Measurements from ENCODE around the gene EIF5A. TPM values are rescaled to one million over a fixed set of nuclear protein-coding genes. Genes with fewer than 3 reads are reported as not detected.
A peak's percentile ranks its signal among the peaks of the same experiment; 100 is the strongest.

EIF5A gene
- polyA plus RNA-seq, 12 donors: 199 to 437 (median 272) TPM

DNA sequence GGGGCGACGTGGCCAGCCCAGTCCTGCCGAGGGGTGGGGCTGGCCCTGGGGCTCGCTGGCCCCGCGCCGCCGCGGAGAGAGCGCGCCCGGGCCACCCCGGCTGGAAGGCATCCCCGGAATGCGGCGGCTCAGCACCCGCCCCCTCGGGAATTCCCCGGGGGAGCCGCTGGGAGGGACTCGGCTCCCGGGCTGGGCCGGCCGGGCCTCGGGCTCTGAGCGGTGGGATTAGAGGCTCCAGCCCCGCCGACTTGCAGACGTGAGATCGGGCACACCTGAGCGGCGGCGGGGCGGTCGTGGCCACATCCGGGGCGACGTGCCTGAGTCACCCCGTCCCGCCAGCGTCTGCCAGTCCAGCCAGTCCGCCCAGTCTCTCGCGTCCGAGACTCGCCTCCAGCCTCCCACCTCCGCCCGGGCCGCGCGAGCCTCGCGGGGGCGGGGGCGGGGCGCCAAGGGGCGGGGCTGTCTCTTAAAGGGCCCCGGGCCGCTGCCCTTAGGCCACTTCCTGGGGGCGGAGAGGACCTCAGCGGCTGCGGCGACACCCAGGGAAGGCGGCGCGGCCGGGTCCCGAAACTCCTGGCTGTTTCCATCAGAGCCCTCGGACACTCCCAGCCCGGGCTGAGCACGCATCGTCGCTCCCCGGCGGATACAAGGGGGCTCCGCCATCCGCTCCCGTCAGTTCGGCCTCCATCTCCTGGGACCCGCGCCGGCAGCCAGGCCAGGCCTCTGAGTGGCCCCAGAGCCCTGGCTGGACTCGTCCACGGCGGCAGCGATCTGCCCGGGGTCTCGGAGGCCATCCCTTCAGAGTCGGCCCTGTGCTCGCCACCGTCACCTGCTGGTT lies 44.5 kb downstream of the EIF5A start, which contains the start of gene KCTD11:
KCTD11 (plus strand) TSS at position 498 of the 838 bp plus-strand sequence.
- DNase-seq: peak; percentile 75

DNA sequence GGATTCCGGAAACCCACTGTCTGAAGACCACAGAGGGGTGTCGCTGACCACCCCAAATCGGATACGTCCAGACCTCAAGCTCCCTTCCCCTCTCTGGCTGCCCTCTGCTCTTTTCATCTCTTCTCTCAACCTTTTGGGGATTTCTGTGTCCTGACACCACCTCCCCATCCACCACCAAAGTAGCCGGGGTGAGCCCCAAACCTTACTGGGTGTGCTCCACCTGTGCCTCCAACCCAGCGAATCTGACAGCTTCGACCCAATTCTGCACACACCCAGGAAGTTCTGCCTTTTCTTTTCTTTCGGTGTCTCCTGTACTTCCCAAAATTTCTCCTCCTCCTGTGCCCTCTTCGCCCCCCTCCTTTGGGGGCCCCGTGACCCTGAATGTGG lies 45.1 kb downstream of the EIF5A start:
- DNase-seq: no peak

DNA sequence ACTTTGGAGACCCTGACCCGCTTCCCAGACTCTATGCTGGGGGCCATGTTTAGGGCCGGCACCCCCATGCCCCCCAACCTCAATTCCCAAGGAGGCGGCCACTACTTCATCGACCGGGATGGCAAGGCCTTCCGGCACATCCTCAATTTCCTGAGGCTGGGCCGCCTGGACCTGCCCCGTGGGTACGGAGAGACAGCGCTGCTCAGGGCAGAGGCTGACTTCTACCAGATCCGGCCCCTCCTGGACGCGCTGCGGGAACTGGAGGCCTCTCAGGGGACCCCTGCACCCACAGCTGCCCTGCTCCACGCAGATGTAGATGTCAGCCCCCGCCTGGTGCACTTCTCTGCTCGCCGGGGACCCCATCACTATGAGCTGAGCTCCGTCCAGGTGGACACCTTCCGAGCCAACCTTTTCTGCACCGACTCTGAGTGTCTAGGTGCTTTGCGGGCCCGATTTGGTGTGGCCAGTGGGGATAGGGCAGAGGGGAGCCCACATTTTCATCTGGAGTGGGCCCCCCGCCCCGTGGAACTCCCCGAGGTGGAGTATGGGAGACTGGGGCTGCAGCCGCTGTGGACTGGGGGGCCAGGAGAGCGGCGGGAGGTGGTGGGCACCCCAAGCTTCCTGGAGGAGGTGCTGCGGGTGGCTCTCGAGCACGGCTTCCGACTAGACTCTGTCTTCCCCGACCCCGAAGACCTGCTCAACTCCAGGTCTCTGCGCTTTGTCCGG lies 45.6 kb downstream of the EIF5A start:
- no peak for DNase-seq

DNA sequence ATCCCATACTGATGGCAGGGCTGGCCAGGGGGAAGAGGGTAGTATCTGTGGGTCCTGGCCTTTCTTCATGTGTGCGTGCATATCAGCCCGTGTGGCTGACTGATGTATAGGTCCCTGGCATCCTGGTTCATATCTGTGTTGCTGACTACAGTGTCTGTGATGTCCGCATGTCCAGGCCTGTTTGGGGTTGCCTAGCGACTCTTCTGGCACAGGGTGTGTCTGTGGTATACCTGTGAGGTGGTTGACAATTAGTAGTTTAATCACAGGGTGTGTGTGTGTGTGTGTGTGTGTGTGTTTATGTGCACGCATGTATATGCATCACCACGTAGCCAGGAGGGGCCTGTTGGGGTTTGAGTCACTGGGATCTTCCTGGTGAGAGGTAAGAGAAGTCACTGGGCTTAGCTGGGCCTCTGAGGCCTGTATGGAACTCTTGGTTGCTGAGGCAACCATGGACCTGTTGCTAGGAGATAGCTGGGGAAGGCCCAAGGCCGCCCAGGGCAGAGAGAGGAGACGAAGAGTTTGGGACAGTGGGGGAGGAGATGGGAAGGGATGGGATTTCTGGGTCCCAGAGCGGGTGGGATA lies 46.9 kb downstream of the EIF5A start:
- no peak for DNase-seq

- no peak for DNase-seq
Measured at GRCh38 chr17:7355053-7355452, 47.6 kb downstream of the EIF5A start, which contains the start of gene TMEM95. TSS of gene TMEM95 (plus strand) at chr17:7355156. CDS start at chr17:7355205, 49 bp downstream.

GRCh38 chr17:7355573-7355972 lies 48.1 kb downstream of the EIF5A start:
- DNase-seq: no peak

DNA sequence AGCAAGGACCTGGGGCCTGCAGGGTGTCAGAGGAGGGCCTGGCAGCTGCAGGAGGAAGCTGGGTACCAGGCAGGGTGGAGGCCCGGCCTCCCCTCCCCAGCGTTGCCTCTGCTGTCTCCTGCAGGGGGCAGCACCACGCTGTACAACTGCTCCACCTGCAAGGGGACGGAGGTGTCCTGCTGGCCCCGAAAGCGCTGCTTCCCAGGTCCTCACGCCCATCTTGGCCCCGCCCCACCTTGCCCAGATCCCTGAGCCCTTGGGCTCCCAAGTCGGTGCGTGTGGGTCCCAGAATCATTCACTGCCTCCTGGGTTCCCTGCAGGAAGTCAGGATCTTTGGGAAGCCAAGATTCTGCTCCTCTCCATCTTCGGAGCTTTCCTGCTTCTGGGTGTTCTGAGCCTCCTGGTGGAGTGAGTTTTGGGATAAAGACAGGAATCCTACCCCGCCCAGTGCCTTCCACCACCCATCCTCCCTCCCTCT lies 48.7 kb downstream of the EIF5A start:
- peak; percentile 68 for DNase-seq

- no peak for DNase-seq
Measured at GRCh38 chr17:7356756-7357155, 49.3 kb downstream of the EIF5A start.

GRCh38 chr17:7357381-7357780 lies 50.0 kb downstream of the EIF5A start:
- no peak for DNase-seq

GRCh38 chr17:7361906-7362305 lies 54.5 kb downstream of the EIF5A start:
- DNase-seq: no peak

Other genes with a start within 250 kb of the EIF5A start
- gene CLEC10A, start 227.4 kb upstream of the EIF5A start, polyA plus RNA-seq (ENCODE audit: insufficient read length in 12 of 12): 1 to 10 TPM in 10 of 12 donors, not detected in 2; 1.1 to 4.4 (median 1.5) TPM
- 1 to 10 TPM in 2 of 12 donors, under 1 TPM in 8, not detected in 2; 0.12 to 1.9 (median 0.33) TPM for gene ASGR2, start 192.8 kb upstream of the EIF5A start, polyA plus RNA-seq (ENCODE audit: insufficient read length in 12 of 12)
- gene ASGR1, start 128.3 kb upstream of the EIF5A start, polyA plus RNA-seq (ENCODE audit: insufficient read length in 12 of 12): 1 to 10 TPM in 10 of 12 donors, not detected in 2; 1.4 to 10.0 (median 2.2) TPM
- gene DLG4, start 87.8 kb upstream of the EIF5A start, polyA plus RNA-seq (ENCODE audit: insufficient read length in 12 of 12): 10 to 100 TPM in 11 of 12 donors, not detected in 1; 14.8 to 47.6 (median 19.5) TPM
- 100 to 1,000 TPM in 11 of 12 donors, not detected in 1; 217 to 359 (median 236) TPM for gene ACADVL, start 87.7 kb upstream of the EIF5A start, polyA plus RNA-seq (ENCODE audit: insufficient read length in 12 of 12)
- gene DVL2, start 73.1 kb upstream of the EIF5A start, polyA plus RNA-seq (ENCODE audit: insufficient read length in 12 of 12): 10 to 100 TPM in 11 of 12 donors, not detected in 1; 26.7 to 49.0 (median 33.7) TPM
- gene PHF23, start 68.2 kb upstream of the EIF5A start, polyA plus RNA-seq (ENCODE audit: insufficient read length in 12 of 12): 10 to 100 TPM in 11 of 12 donors, not detected in 1; 22.6 to 56.9 (median 33.3) TPM
- 100 to 1,000 TPM in 11 of 12 donors, not detected in 1; 201 to 913 (median 299) TPM for gene GABARAP, start 65.2 kb upstream of the EIF5A start, polyA plus RNA-seq (ENCODE audit: insufficient read length in 12 of 12)
- gene CTDNEP1, start 55.9 kb upstream of the EIF5A start, polyA plus RNA-seq (ENCODE audit: insufficient read length in 12 of 12): 100 to 1,000 TPM in 11 of 12 donors, not detected in 1; 152 to 205 (median 181) TPM
- gene ELP5, start 55.4 kb upstream of the EIF5A start, polyA plus RNA-seq (ENCODE audit: insufficient read length in 12 of 12): 10 to 100 TPM in 11 of 12 donors, not detected in 1; 32.1 to 70.1 (median 38.0) TPM
- 10 to 100 TPM in 1 of 12 donors, 1 to 10 TPM in 7, under 1 TPM in 3, not detected in 1; 0.32 to 39.4 (median 1.1) TPM for gene CLDN7, start 45.1 kb upstream of the EIF5A start, polyA plus RNA-seq (ENCODE audit: insufficient read length in 12 of 12)
- gene SLC2A4, start 25.9 kb upstream of the EIF5A start, polyA plus RNA-seq (ENCODE audit: insufficient read length in 12 of 12): 10 to 100 TPM in 10 of 12 donors, 1 to 10 TPM in 1, not detected in 1; 6.9 to 49.0 (median 19.5) TPM
- 1 to 10 TPM in 9 of 12 donors, under 1 TPM in 2, not detected in 1; 0.41 to 6.7 (median 2.3) TPM for gene YBX2, start 13.0 kb upstream of the EIF5A start, polyA plus RNA-seq (ENCODE audit: insufficient read length in 12 of 12)
- 100 to 1,000 TPM in 1 of 12 donors, 10 to 100 TPM in 10, not detected in 1; 56.0 to 125 (median 60.5) TPM for gene GPS2, start 7.7 kb downstream of the EIF5A start, polyA plus RNA-seq (ENCODE audit: insufficient read length in 12 of 12)
- gene NEURL4, start 21.7 kb downstream of the EIF5A start, polyA plus RNA-seq (ENCODE audit: insufficient read length in 12 of 12): 10 to 100 TPM in 11 of 12 donors, not detected in 1; 12.7 to 24.9 (median 17.4) TPM
- 10 to 100 TPM in 3 of 12 donors, 1 to 10 TPM in 8, not detected in 1; 2.8 to 17.4 (median 8.1) TPM for gene ACAP1, start 28.9 kb downstream of the EIF5A start, polyA plus RNA-seq (ENCODE audit: insufficient read length in 12 of 12)
- gene KCTD11, start 44.5 kb downstream of the EIF5A start, polyA plus RNA-seq (ENCODE audit: insufficient read length in 12 of 12): 1 to 10 TPM in 11 of 12 donors, not detected in 1; 5.0 to 9.0 (median 6.6) TPM
- not detected for gene TMEM95, start 47.5 kb downstream of the EIF5A start, polyA plus RNA-seq (ENCODE audit: insufficient read length in 12 of 12)
- 1 to 10 TPM in 2 of 12 donors, under 1 TPM in 8, not detected in 2; 0.15 to 3.8 (median 0.47) TPM for gene TNK1, start 73.5 kb downstream of the EIF5A start, polyA plus RNA-seq (ENCODE audit: insufficient read length in 12 of 12)
- gene PLSCR3, start 86.9 kb downstream of the EIF5A start, polyA plus RNA-seq (ENCODE audit: insufficient read length in 12 of 12): 10 to 100 TPM in 11 of 12 donors, not detected in 1; 19.8 to 52.1 (median 23.2) TPM
- gene TMEM256, start 96.5 kb downstream of the EIF5A start, polyA plus RNA-seq (ENCODE audit: insufficient read length in 12 of 12): 10 to 100 TPM in 11 of 12 donors, not detected in 1; 45.1 to 67.7 (median 49.8) TPM
- gene NLGN2, start 100.2 kb downstream of the EIF5A start, polyA plus RNA-seq (ENCODE audit: insufficient read length in 12 of 12): 10 to 100 TPM in 11 of 12 donors, not detected in 1; 17.0 to 37.6 (median 24.5) TPM
- not detected for gene SPEM1, start 112.7 kb downstream of the EIF5A start, polyA plus RNA-seq (ENCODE audit: insufficient read length in 12 of 12)
- gene SPEM2, start 118.0 kb downstream of the EIF5A start, polyA plus RNA-seq (ENCODE audit: insufficient read length in 12 of 12): not detected
- not detected for gene SPEM3, start 121.2 kb downstream of the EIF5A start, polyA plus RNA-seq (ENCODE audit: insufficient read length in 12 of 12)
- gene TMEM102, start 127.8 kb downstream of the EIF5A start, polyA plus RNA-seq (ENCODE audit: insufficient read length in 12 of 12): 1 to 10 TPM in 3 of 12 donors, under 1 TPM in 7, not detected in 2; 0.62 to 2.2 (median 0.86) TPM
- gene FGF11, start 131.9 kb downstream of the EIF5A start, polyA plus RNA-seq (ENCODE audit: insufficient read length in 12 of 12): 10 to 100 TPM in 1 of 12 donors, 1 to 10 TPM in 9, under 1 TPM in 1, not detected in 1; 0.97 to 15.9 (median 2.4) TPM
- gene CHRNB1, start 137.4 kb downstream of the EIF5A start, polyA plus RNA-seq (ENCODE audit: insufficient read length in 12 of 12): 10 to 100 TPM in 11 of 12 donors, not detected in 1; 35.1 to 91.7 (median 79.7) TPM
- 10 to 100 TPM in 11 of 12 donors, not detected in 1; 20.6 to 54.7 (median 24.4) TPM for gene ZBTB4, start 172.0 kb downstream of the EIF5A start, polyA plus RNA-seq (ENCODE audit: insufficient read length in 12 of 12)
- under 1 TPM in 9 of 12 donors, not detected in 3; 0.08 to 0.65 (median 0.29) TPM for gene SLC35G6, start 173.8 kb downstream of the EIF5A start, polyA plus RNA-seq (ENCODE audit: insufficient read length in 12 of 12)
- gene POLR2A, start 176.7 kb downstream of the EIF5A start, polyA plus RNA-seq (ENCODE audit: insufficient read length in 12 of 12): 100 to 1,000 TPM in 2 of 12 donors, 10 to 100 TPM in 10; 42.7 to 443 (median 60.3) TPM
- gene TNFSF12, start 241.4 kb downstream of the EIF5A start, polyA plus RNA-seq (ENCODE audit: insufficient read length in 12 of 12): 10 to 100 TPM in 11 of 12 donors, not detected in 1; 18.6 to 34.0 (median 24.7) TPM

All from muscle of arm (tissue), 12 donors.